Hepatocyte (in vitro differentiated cells): Measurements from ENCODE around the gene GOSR1.
"Not testable (repeated sequence)": the region's sequence is repeated elsewhere in the genome, so short reads cannot be mapped to it uniquely, and the experiment has no call there.

Experiments
- CTCF ChIP-seq: fragments of 200-600 bp; sonication (generic); IDR thresholded peaks from 2 replicates; pipeline ENCODE4 v1.5.1; 2016; ENCODE audit warnings: antibody characterized with exemption, mild to moderate bottlenecking; ENCODE audit not compliant: poor library complexity
- EZH2phosphoT487 ChIP-seq: fragments of 200-600 bp; sonication (generic); IDR thresholded peaks from one replicate; pipeline ENCODE4 v1.6.1; 2018; ENCODE audit warnings: antibody characterized with exemption, mild to moderate bottlenecking, low read depth, moderate library complexity; ENCODE audit not compliant: unreplicated experiment, severe bottlenecking

- not testable (repeated sequence) for TF ChIP-seq CTCF, EZH2phosphoT487
Observed at GRCh38 chr17:30446640-30447039, 30.6 kb upstream of the GOSR1 start.
